HL-60/S4 (cell line): ENCODE results near the gene CENPF.
"Not testable (repeated sequence)": the region's sequence is repeated elsewhere in the genome, so short reads cannot be mapped to it uniquely, and the experiment has no call there.

Experiments
- in situ Hi-C: fragments of 300-500 bp; cut with MboI; formaldehyde crosslinking; loops from 2 replicates; pipeline ENCODE4 v1.14.3; 2022; ENCODE audit warnings: low sequenced_read_pairs

The CENPF gene, protein sequence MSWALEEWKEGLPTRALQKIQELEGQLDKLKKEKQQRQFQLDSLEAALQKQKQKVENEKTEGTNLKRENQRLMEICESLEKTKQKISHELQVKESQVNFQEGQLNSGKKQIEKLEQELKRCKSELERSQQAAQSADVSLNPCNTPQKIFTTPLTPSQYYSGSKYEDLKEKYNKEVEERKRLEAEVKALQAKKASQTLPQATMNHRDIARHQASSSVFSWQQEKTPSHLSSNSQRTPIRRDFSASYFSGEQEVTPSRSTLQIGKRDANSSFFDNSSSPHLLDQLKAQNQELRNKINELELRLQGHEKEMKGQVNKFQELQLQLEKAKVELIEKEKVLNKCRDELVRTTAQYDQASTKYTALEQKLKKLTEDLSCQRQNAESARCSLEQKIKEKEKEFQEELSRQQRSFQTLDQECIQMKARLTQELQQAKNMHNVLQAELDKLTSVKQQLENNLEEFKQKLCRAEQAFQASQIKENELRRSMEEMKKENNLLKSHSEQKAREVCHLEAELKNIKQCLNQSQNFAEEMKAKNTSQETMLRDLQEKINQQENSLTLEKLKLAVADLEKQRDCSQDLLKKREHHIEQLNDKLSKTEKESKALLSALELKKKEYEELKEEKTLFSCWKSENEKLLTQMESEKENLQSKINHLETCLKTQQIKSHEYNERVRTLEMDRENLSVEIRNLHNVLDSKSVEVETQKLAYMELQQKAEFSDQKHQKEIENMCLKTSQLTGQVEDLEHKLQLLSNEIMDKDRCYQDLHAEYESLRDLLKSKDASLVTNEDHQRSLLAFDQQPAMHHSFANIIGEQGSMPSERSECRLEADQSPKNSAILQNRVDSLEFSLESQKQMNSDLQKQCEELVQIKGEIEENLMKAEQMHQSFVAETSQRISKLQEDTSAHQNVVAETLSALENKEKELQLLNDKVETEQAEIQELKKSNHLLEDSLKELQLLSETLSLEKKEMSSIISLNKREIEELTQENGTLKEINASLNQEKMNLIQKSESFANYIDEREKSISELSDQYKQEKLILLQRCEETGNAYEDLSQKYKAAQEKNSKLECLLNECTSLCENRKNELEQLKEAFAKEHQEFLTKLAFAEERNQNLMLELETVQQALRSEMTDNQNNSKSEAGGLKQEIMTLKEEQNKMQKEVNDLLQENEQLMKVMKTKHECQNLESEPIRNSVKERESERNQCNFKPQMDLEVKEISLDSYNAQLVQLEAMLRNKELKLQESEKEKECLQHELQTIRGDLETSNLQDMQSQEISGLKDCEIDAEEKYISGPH (N-terminal part only)

DNA sequence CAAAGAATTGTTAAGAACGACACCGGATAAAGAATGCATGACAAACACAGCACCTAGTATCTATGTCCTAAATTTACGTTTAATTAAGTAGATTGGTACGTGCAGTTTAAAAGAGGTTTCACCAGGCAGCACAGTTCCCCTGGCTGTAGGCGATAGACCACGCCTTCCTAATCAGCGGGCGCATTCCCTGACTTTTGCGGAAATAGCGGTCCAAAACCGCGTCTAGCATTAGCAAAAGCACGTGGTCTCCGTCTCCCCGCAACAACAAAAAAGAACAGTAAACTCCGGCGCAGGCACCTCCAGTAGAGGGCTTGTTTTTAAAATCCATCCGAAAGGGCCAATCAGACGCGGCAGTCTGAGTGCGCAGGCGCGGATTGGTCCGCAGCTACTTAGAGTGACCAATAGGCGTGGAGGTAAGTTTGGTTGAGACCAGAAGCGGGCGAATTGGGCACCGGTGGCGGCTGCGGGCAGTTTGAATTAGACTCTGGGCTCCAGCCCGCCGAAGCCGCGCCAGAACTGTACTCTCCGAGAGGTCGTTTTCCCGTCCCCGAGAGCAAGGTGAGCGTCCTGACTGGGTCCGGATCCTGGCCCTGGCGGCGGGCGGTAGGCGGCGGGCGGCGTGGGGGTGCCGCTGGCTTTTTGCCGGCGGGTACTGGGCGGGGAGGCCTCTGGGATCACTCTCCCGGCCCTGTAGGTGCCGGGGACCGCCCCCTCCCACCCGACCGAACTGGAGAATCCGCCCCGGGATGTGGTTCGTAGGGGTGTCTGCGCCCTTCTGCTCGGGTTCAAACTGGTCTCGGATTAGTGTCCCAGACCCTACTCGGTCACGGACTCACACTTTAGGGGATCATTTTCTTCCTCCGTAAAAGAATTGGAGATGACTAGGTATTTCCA is at the start of gene CENPF:
TSS of gene CENPF (plus strand) at position 432 of the 894 bp plus-strand sequence. CDS start 10,560 bp downstream, outside the sequence.
- in situ Hi-C loops = no loop called here

DNA sequence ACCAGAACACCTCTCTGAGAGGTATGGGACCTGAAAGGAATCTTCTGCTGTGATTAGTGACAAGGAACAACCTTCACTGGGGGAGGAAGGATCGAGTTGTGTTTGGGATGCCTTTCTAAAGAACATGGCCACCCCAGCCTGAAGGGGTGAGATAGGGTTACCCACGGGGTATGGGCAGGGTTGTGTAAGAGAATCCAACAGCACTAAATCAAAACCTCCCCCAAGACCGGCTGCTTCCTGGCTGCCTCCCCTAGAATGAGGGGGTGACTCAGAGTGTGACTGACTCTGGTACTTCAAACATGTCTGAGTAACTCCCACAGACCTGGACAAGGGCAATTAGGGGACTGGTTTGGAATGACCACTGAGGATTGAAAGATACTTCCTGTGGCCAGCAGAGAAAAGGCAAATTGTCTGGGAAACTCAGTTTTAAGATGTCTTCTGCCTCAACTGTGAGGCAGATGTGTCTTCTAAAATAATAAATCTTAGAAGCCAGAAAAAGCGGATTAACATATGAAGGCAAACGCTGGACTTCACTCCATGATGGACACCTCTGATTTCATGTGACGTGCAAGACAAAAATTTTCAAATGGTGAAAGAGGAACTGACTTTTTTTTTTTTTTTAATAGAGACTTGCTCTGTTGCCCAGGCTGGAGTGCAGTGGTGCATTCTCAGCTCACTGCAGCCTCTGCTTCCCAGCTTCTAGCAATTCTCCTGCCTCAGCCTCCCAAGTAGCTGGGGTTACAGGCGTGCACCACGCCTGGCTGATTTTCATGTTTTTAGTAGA is 44.9 kb upstream of the CENPF start:
- in situ Hi-C loops = no loop called here

DNA sequence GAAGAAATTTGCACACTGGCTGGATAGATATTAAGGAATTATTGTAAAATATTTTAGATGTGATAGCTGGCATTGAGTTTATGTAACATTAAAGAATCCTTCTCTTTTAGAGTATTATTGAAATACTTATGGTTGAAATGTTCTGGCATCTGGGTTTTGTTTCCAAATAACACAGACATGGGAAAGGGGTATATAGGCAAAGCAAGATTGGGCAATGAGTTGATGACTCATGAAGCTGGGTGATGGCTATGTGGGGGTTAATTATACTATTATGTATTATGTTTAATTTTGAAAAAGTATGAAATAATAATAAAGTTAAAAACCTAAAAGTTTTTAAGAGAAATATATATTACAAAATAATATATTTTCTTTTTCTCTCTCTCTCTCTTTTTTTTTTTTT is 39.1 kb upstream of the CENPF start:
- in situ Hi-C loops = no loop called here

DNA sequence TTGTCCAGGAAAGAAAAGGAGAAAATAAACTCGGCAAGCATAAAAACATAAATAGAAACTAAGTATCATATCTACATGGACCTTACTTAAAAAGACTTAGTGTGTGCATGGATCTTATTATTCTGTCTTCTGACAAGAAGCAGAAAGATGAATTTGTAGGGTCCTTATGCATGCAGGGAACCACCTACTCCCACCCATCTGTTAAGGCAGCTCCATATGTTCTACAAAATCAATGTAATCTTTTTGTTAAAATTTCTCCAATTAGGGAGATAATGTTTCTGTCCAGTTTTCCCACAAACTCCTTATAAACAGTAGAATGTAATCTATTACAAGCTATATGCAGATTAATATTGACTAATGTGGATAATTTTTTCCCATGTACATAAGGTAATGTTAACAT is 37.7 kb upstream of the CENPF start:
- in situ Hi-C loops = no loop called here

DNA sequence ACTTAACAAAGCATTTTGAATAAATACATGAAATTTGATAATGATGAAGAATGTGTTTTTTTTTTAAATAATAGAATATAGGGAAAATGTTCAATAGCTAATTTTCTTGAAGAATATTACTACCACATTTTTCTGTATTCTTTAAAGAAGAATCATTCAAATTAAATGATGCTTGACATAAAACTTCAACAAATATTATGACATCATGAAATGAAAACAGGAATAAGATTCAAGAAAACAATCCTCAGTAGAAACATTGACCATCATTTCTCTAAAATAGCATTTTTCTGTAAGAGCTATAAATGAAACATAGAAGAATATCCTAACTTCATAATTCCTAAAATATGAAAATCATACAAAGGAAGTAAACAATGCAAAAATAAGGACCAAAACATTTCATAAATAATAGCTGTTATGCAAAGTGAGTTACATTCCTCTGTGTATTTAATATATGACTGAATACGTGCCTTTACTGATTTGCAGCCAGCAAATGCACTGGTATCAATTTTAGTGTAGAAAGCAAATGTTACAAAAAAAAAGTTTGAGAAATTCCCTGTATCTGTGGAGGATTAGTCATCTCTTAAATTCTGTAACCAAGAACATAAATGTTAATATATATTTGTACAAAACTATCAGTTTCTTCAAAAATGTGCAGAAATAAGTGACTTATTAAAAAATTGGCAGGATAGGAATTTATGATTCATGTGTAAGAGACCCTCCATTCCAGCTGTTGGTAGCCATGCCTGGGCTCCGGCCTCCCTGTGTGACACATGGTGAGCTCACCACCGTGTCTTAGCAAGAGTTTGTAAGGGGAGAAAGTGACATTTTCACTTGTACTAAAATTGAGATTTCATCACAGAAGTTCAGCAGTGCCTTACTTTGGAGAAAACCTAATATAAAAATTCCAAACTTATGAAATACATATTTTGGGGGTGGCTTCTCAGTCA is 36.6 kb upstream of the CENPF start:
- in situ Hi-C loops = no loop called here

DNA sequence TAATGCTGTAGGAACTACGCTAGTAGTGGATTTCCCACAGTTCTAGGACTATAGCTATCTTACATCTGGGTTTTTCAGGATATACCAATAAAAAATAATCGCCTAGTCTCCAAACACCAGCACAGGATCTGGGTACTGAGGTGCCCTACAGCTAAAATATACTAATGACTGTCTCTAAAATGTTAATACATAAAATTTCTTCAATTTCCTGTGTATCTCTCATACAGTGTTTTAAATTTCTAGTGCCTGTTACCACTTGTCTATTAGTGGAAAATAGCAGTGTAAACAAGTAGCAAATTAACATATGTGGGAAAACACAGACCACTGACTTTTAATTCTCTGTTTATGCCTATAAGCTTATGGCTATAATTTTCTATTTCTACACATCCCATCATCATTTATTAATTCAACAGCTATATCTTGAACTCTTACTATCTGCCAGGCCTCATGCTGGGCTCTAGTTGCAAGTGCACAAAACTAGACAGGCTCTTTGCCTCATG is 35.5 kb upstream of the CENPF start:
- in situ Hi-C loops = no loop called here

DNA sequence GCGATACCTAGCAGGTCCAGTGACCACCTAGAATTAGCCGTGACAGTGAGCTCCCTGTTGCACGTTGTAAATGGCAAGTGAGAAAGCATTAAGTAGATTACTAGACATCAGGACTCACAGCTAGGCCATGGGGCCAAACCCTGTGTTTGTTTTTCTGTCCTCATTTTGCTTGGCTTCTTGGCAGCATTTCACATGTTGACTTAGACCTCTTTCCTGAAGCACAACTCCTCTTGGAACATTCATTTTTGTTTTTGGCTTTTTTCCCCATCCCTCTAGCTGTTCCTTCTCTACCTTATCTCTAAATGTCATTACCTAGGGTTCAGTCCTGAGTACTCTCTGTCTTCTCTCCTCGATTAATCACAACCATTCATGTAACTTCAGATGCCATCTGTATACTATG is 34.7 kb upstream of the CENPF start:
- in situ Hi-C loops = no loop called here

DNA sequence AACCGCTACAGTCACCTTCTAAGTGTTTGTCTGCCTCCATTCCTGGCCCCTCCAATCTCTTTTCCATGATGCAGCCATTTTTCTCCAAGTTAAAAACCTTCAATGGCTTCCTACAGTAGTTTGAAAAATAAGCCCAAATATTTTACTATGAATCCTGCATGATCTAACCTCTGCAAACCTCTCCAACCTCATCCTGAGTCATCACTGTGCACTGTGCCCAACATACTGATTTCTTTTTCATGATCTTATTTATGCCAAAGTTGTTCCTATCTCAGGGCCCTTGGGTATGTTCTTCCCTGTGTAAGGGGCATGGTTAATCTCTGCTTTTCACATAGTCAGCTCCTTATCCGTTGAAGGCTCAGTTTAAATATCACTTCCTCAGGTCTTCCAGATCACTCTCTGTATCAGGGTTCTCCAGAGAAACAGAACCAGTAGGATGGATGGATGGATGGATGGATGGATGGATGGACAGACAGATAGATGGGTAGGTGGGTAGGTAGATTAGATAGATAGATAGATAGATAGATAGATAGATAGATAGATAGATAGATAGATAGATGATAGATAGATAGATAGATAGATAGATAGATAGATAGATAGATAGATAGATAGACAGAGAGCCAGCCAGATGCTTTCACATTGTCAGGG is 33.5 kb upstream of the CENPF start:
- in situ Hi-C loops = no loop called here

DNA sequence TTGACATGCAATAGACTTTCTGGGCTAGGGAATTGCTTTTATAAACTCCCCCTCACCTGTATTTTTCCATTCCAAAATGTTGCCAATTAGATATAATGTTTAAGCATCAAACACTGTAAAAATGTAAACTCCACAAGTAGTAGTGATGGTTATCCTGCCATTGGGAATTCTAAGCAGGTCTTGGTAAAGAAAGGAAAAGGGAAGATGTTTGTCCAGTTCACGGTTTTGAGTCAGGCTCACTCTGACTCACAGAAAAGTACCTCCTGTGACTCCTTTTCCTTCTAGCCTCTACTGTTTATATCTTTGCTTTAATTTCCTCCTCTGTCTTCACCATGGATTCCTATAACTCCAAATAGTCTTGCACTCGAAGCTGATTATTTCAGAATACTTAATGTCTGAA is 32.6 kb upstream of the CENPF start:
- in situ Hi-C loops = no loop called here

DNA sequence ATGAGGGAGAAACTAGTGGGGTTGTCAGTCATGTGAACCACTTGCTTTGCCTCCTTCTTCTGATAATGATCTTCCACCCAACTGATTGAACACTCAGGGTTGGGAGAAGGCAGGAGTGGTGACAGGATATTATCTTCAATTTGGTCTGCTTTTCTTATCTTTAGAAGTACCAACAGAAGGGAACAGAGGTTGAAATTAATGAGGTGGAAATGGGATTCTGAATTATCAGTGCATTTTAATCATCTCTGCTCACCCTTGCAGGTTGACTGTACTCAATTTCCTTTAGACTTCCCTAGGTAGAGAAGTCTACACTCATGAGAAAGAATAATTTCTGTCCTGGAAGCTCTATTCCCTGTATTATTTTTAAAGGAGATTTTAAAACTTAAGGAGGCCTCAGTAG is 31.7 kb upstream of the CENPF start:
- in situ Hi-C loops = no loop called here

DNA sequence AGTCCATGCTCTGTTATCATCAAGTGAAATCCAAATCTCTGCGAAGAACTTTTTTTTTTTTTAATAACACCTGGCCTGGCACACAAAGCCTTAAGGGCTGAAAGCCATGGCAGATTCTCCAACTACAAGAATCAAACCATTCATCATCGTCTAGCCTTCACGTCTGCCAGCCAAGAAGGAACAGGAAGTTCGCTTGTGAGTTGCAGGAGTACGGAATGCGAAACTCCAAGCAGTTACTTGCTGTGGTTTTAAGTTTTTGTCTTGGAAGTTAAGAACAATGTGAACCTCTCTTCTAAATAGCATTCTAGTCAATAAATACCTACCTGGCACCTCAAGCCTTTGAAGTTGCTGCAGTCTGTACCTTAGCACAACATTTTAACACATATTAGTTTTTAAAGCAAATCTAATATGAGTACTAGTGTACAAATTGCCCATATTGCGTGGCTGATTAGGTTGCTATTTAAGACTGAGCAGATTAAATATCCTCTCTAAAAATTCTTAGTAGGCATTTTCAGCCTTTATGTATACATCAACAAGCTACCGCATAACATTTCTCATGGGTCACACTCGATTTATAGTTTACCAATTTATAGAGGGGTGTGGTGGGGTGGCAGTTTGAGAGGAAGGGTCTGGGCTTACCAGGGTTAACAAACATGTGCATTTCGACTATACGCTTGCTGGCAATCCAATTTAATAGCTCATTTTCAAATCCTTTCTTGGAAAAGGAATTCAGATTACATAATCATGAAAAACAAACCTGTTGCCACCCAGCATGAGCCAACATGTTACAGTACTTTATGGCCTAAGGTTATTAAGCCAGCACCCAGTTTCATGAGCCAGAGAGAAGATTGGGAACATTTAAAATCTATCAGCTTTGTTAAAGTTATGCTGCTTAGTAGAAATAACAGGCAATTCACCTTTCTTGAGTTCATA is 29.3 kb upstream of the CENPF start:
- in situ Hi-C loops = no loop called here

DNA sequence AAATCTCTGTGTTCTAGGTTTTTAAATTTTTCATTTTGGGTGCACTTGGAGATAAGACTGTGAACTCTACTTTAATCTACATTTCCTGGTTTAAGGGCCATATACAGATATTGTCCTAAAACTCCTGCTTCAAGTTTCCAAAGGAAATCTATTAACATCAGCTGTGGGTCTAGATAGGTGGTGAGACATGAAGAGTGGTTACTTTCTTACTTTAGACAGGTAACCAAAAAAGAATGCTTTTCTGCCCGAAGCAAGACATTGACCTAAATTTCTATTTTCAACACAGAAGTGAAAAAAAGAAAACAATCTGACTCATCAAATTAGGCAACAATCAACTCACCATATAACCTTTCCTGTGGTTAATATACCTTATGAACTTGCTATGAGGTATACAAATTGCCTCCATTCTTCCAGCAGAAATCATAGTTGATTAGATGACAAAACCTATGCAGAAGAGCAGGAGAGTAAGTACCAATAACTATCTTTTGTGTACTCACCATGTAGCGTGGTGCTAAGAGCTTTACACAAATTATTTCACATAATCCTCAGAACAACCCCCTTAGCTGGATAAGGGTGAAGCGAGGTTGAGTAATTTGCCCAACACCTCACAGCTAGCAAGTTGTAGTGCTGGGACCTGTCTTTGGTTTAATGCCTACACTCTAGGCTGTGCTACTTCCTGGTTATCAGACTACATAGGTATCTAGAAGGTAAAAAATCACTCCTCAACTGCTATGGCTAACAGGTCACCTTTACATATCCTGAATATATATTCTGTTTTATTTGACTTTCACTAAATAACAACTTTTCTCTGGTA is 28.2 kb upstream of the CENPF start:
- in situ Hi-C loops = no loop called here

DNA sequence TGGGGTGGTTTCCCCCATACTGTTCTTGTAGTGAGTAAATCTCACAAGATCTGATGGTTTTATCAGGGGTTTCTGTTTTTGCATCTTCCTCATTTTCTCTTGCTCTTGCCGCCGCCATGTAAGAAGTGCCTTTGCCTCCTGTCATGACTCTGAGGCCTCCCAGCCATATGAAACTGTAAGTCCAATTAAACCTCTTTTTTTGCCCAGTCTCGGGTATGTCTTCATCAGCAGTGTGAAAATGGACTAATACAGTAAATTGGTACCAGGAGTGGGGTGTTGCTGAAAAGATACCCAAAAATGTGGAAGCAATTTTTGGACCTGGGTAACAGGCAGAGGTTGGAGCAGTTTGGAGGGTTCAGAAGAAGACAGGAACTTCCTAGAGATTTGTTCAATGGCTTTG is 26.9 kb upstream of the CENPF start:
- in situ Hi-C loops = not testable (repeated sequence)

DNA sequence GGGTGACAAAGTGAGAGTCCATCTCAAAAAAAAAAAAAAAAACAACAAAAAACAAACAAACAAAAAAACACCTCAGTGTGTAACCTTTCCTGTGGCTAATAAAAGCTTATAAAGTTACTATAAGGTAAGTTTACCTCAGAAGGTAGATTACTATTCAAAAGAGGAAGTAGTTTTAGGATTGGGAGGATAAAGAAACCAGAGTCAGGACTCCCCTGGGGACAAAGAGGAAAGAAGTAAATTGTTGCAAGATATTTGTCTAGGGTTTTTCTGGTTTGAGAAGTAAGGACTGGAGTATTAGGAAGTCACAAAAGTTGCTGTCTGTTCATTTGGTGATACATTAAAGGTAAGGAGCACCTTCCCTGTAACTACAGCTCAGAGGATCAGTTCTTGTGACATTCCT is 23.8 kb upstream of the CENPF start:
- in situ Hi-C loops = no loop called here

DNA sequence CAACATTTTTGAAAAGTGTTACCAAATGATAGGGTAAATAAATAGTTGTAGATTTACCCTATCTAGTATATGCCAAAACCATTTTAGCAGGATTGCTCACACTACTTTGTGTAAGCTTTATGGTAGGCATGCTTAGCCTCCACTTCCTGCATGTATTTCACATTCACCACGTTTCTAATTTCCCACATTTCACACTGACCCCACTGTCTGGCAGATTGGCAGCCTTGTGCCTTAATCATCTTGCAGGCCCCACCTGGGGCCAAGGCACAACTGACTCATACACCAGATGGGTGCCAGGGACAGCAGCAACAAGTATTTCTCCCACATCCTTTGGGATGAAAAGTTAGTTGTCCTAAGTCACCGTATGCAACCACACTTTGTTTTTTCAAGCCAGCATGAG is 21.2 kb upstream of the CENPF start:
- in situ Hi-C loops = loop anchor here (10.0 kb wide), 1 partner anchor 247 kb away; no protein-coding TSS in a partner anchor
